H1 (cell line): ENCODE results near the gene LANCL1. TPM values are rescaled to one million over a fixed set of nuclear protein-coding genes. Genes with fewer than 3 reads are reported as not detected.

Source experiments
- CBX5 ChIP-seq: fragments of 300-800, 300-1000 bp; sonication (generic); IDR thresholded peaks from 2 replicates; pipeline ENCODE4 v1.7.1; 2016; ENCODE audit warnings: antibody characterized with exemption, low read length, low read depth
- CEBPB ChIP-seq: IDR thresholded peaks from 2 replicates; pipeline ENCODE4 v1.6.1; 2012; ENCODE audit warnings: low read depth, low read length
- SIRT6 ChIP-seq: IDR thresholded peaks from one replicate; pipeline ENCODE4 v1.7.1; 2012; ENCODE audit warnings: low read length, inconsistent platforms
- polyA plus RNA-seq, 7 experiments: library from polyadenylated mRNA; depleted of rRNA in 3 of 7; stranded (reverse) in 5 of 7; unstranded in 2 of 7; fragments of >200 nt in 5 of 7; fragments of 200-250 nt in 2 of 7; gene quantifications; 1 replicate in 5 of 7; 2 replicates in 1 of 7; 4 replicates in 1 of 7; pipeline versions ENCODE4 v1.2.1 to v1.2.3, GENCODE V29; 2011 to 2013; ENCODE audit warnings: missing spikeins in 2 of 7, mixed read lengths in 2 of 7
- total RNA-seq: library from RNA; stranded (reverse); fragmentation: NEBNext Ultra II Directional; extraction: Animal tissue kit (Norgen Biotek cat#: 25700); gene quantifications from 2 replicates; pipeline ENCODE4 v1.2.1, GENCODE V29; 2021

The LANCL1 gene
- total and polyA plus RNA-seq, 2 of the 8 experiments (the other 6 are each of a cell fraction or from before 2014, with no cell fraction given): 26.2 to 48.7 TPM

DNA sequence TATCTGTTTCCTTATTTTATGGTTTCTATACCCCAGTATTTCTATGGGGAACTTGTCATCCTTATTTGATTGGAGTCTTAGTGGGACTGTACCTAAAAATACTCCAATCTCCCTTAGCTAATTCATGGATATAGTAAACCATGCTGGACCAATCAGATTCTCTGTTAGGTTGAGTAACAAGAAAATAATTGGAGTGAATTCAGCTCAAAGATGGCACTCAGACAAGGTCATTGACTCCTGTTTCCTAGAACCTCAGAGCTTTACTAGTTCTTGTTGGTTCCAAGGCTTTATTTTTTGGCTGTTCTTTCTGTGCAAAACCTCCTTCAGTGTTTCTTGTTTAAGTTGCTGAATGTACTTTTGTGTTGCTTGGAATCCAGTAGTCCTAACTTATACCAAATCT, 48.0 kb upstream of the LANCL1 start (continued):
- TF ChIP-seq SIRT6 (no peak), CBX5 (no peak), CEBPB (no peak)
